Gastroesophageal sphincter (tissue), 4 donors: ENCODE results near the gene ADARB1. TPM values are rescaled to one million over a fixed set of nuclear protein-coding genes. Genes with fewer than 3 reads are reported as not detected.

Source experiments
- ATAC-seq: fragments of 150-250 bp; one replicate; pipeline ENCODE4 v1.9.1; 2016; ENCODE audit warnings: mild to moderate bottlenecking, moderate library complexity
- H3K27ac ChIP-seq, 4 donors: fragments of 200-600 bp; sonication (generic) in 3 of 4; 1 replicate in 3 of 4; 2 replicates in 1 of 4; pipeline ENCODE4 v1.5.1; 2016 to 2019
- H3K27me3 ChIP-seq: fragments of 200-600 bp; sonication (generic); one replicate; pipeline ENCODE4 v1.5.1; 2019
- H3K36me3 ChIP-seq, 2 donors: fragments of 200-600 bp; sonication (generic); one replicate each; pipeline ENCODE4 v1.5.1; 2019; ENCODE audit warnings: control low read depth in 1 of 2
- H3K4me1 ChIP-seq, 3 donors: fragments of 200-600 bp; sonication (generic); 1 replicate in 2 of 3; 2 replicates in 1 of 3; pipeline ENCODE4 v1.5.1; 2016 to 2019; ENCODE audit warnings: control low read depth in 2 of 3
- H3K4me3 ChIP-seq, 2 donors: fragments of 200-600 bp; sonication (generic); one replicate each; pipeline ENCODE4 v1.5.1; 2019; ENCODE audit warnings: mild to moderate bottlenecking in 1 of 2, moderate library complexity in 1 of 2
- H3K9me3 ChIP-seq, 3 donors: fragments of 200-600 bp; sonication (generic); one replicate each; pipeline ENCODE4 v1.5.1; 2017 to 2019; ENCODE audit warnings: control low read depth in 2 of 3
- CTCF ChIP-seq, 4 experiments: fragments of 200-600 bp in 2 of 4; fragments of 450-650 bp in 2 of 4; sonication (generic) in 1 of 4; IDR thresholded peaks; one replicate each; pipeline ENCODE4 v1.5.1; 2017 to 2019; ENCODE audit warnings: antibody characterized with exemption in 4 of 4, mild to moderate bottlenecking in 2 of 4, moderate library complexity in 2 of 4
- EP300 ChIP-seq: sonication (generic); formaldehyde crosslinking; IDR thresholded peaks from one replicate; pipeline ENCODE4 v1.6.1; 2017; ENCODE audit warnings: antibody characterized with exemption, mild to moderate bottlenecking
- POLR2A ChIP-seq, 2 donors: fragments of 450-650 bp; IDR thresholded peaks; one replicate each; pipeline ENCODE4 v1.6.1; 2017; ENCODE audit warnings: antibody characterized with exemption in 2 of 2, mild to moderate bottlenecking in 2 of 2, moderate library complexity in 1 of 2
- POLR2AphosphoS5 ChIP-seq: sonication (generic); formaldehyde crosslinking; IDR thresholded peaks from one replicate; pipeline ENCODE4 v1.6.1; 2017; ENCODE audit warnings: antibody characterized with exemption
- WGBS, 2 donors: methylation state at CpG; one replicate each; pipeline ENCODE4 v1.1.5; 2018; ENCODE audit warnings: low coverage in 1 of 2; 5-methylcytosine and 5-hydroxymethylcytosine counted together
- total RNA-seq, 4 donors: library from RNA; depleted of rRNA; stranded (reverse); fragments of >200 nt; gene quantifications; one replicate each; pipeline ENCODE4 v1.1.0, GENCODE V29; 2016

The ADARB1 gene
- total RNA-seq, 4 donors from 2014 or later, result 136 to 228 (median 181) TPM

GRCh38 chr21:45241357-45241756 is 167.0 kb downstream of the ADARB1 start:
- H3K27me3 ChIP-seq, result peaks cover 26% of the 10 kb centered on the region
- no peak overlapping the region for H3K27ac ChIP-seq
- H3K4me1 ChIP-seq, result no peaks in the 10 kb centered on the region
- no peak overlapping the region for H3K4me3 ChIP-seq
- H3K9me3 ChIP-seq, result peaks cover 0 to 35% (median 0%) of the 10 kb centered on the region in 3 donors
- TF ChIP-seq CTCF (IDR thresholded peaks at IDR 0.05), result no peak
- no peak for TF ChIP-seq EP300
- no peak for TF ChIP-seq POLR2A (IDR thresholded peaks at IDR 0.05)
- no peak for TF ChIP-seq POLR2AphosphoS5
- ATAC-seq, result no peak
- 93 to 94% methylated on average over 2 to 3 of the region's 3 CpGs for WGBS, 2 donors
- no peaks in the 10 kb centered on the region for H3K36me3 ChIP-seq

- ATAC-seq, result no peak
- Histone ChIP-seq H3K36me3 (no peaks in the 10 kb centered on the region), H3K9me3 (peaks cover 0 to 35% (median 0%) of the 10 kb centered on the region in 3 donors), H3K4me1 (peaks cover 0 to 5% (median under 1%) of the 10 kb centered on the region in 3 donors), H3K27me3 (peaks cover 11% of the 10 kb centered on the region), H3K27ac (no peak overlapping the region), H3K4me3 (no peak overlapping the region)
- TF ChIP-seq POLR2A (IDR thresholded peaks at IDR 0.05), result no peak
- no peak for TF ChIP-seq POLR2AphosphoS5
- TF ChIP-seq CTCF (IDR thresholded peaks at IDR 0.05), result no peak
- WGBS, 2 donors, result 51 to 89% methylated on average over 3 of the region's 3 CpGs
Observed at GRCh38 chr21:45243603-45244002, 169.2 kb downstream of the ADARB1 start.

- ATAC-seq, result no peak
- peaks cover 11% of the 10 kb centered on the region for H3K27me3 ChIP-seq
- peaks cover 0 to 35% (median 0%) of the 10 kb centered on the region in 3 donors for H3K9me3 ChIP-seq
- H3K4me3 ChIP-seq, result no peak overlapping the region
- no peak overlapping the region for H3K27ac ChIP-seq
- TF ChIP-seq POLR2A (IDR thresholded peaks at IDR 0.05), result no peak
- TF ChIP-seq EP300, result no peak
- TF ChIP-seq POLR2AphosphoS5, result no peak
- no peak for TF ChIP-seq CTCF (IDR thresholded peaks at IDR 0.05)
- 78% methylated on average over 2 of the region's 8 CpGs; no CpG with 5 or more reads in 1 of the 2 donors for WGBS, 2 donors
- peaks cover 0 to 13% (median 5%) of the 10 kb centered on the region in 3 donors for H3K4me1 ChIP-seq
- H3K36me3 ChIP-seq, result no peaks in the 10 kb centered on the region
Observed at GRCh38 chr21:45244799-45245340, 170.5 kb downstream of the ADARB1 start.

GRCh38 chr21:45246386-45247320 is 172.3 kb downstream of the ADARB1 start:
- peaks cover 0 to 26% (median 0%) of the 10 kb centered on the region in 3 donors for H3K9me3 ChIP-seq
- H3K27me3 ChIP-seq, result peaks cover 11% of the 10 kb centered on the region
- ATAC-seq, result no peak
- no peak overlapping the region for H3K27ac ChIP-seq
- no peak overlapping the region for H3K4me3 ChIP-seq
- TF ChIP-seq POLR2AphosphoS5 (no peak), EP300 (no peak), CTCF (IDR thresholded peaks at IDR 0.05) (no peak), POLR2A (IDR thresholded peaks at IDR 0.05) (no peak)
- H3K36me3 ChIP-seq, result no peaks in the 10 kb centered on the region
- peaks cover 0 to 13% (median 5%) of the 10 kb centered on the region in 3 donors for H3K4me1 ChIP-seq
- 68 to 75% methylated on average over 10 to 13 of the region's 20 CpGs for WGBS, 2 donors
